ENCODE data around the gene GLDN.

GLDN gene

DNA sequence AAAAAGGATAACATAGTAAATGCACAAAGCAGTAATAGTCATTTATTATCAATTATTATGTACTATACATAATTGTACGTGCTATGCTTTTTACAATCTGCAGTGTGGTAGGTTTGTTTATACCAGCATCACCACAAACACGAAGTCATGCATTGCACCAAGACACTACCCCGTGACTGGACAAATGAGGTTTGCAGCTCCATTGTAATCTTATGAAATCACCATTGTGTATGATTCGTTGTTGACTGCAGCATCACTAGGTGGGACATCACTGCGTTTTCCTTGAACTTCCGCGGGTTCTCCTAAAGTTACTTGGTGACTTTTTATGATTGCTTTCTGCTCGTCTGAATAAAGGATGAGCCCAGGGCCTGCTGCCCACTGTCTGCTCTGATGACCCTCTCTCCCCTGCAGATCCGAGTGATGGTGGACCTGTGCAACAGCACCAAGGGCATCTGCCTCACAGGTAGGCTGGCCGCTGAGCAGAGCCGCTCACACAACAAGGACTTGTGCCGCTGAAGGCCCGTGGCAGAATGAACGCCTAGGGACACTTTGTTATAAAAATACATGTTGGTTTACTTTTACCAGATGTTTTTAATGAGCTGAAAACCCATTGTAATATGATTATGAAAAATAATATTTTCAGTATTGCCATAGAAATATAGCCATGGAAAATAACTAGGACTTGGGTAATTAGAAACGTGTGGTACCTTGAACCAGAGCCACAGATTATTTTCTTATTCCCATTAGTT lies 35.8 kb downstream of the GLDN start:
- no peak for TF ChIP-seq POLR2A (IDR thresholded peaks at IDR 0.05; ENCODE audit: low read length)
- no peak for TF ChIP-seq GATA1 (IDR thresholded peaks at IDR 0.05; ENCODE audit: low read depth, low read length)
- DNase-seq = no peak

DNA sequence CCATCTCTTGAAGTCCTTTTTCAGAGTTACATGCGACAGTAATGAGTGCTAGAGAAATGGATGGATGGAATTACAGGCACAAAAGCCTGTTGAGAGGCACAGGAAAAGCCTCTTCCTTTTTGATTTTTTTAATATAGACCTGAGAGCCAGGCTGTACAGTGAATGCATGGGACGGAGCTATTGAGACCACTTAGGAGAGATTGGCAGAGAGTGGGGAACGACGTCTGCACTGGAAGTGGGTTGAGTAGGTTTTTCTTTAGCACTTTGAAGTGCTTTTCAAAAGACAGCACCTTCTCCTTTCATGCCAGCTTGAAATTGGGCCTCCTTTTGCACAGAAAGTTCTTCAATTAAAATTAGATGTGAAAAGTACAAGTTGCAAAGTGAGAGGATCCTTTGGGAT lies 37.0 kb downstream of the GLDN start:
- TF ChIP-seq GATA1 (IDR thresholded peaks at IDR 0.05; ENCODE audit: low read depth, low read length) (no peak), POLR2A (IDR thresholded peaks at IDR 0.05; ENCODE audit: low read length) (no peak)
- no peak for DNase-seq

DNA sequence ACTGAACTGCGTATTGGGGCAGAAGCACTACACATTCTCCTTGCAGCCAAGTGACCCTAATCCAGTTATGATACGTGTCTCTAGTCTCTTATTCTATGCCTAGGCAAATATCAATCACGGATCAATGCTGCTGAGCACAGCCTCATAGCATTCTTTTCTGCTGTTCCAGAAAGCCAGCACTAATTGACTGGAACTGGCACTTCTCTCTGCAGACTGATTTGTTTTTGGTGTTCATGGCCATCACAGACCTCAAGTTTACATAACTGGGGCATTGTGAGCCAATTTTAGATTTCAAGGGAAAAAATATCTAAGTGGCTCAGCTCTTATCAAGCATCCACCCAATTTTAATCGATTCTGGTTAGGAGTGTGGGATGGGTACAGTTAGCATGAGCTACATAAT lies 37.9 kb downstream of the GLDN start:
- no peak for DNase-seq
- TF ChIP-seq POLR2A (IDR thresholded peaks at IDR 0.05; ENCODE audit: low read length) (no peak), GATA1 (IDR thresholded peaks at IDR 0.05; ENCODE audit: low read depth, low read length) (no peak)

DNA sequence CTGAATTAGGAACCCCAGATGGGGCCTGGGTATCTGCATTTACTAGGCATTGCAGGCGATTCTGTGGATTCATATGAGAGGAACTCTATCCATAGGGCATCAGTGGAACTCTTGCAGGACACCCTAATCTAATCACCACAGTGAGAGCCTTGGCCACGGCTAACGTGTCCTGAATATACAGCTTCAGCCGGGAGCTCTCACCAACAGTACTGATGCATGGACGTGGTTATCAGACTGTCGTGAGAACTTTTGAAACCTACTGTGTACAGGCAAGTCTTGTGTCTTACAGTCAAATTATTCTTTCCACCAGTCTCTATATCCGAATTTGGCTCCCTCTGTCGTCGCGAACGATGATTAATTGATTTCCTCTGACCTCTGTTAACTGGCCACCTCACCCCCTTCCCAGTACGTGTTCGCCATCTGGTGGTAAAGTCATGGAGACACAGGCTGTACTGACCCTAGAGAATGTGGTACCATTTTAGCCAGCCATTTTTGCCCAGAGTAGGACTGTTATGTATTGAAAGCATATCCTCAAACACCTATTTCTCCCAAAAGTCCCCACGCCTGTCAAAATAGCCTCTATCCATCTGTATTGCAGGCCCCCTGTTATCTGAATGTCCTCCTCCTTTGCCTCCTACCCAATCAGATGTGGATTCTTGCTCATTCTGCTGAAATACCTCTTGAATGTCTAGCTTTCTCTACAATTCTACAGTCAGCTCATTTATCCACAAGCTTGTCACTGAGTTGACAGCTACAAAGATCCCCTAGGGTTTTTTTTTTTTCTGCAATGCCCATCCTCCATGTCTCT lies 39.7 kb downstream of the GLDN start:
- peak; percentile 62 to 66 for DNase-seq
- TF ChIP-seq POLR2A (IDR thresholded peaks at IDR 0.05; ENCODE audit: low read length) (no peak), GATA1 (IDR thresholded peaks at IDR 0.05; ENCODE audit: low read depth, low read length) (no peak)

DNA sequence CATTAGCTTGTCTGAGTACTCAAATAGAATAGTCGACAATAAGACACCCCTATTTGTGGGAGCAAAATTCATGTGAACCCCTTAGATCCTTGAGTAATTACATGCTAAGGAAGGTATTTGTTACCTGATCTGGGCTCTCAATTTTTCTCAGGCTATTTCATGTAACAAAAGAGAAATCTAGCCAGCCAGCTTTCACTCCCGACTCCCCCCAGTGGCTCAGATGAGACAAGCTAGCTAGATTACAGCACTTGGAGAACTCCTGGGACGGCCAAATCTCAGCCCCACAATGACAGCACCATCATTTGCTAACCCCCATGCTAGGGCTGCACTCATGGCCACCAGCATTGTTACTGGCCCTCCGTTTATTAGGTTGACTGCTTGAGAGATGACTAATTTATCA lies 41.3 kb downstream of the GLDN start:
- DNase-seq = no peak
- TF ChIP-seq POLR2A (IDR thresholded peaks at IDR 0.05; ENCODE audit: low read length) = no peak
- no peak for TF ChIP-seq GATA1 (IDR thresholded peaks at IDR 0.05; ENCODE audit: low read depth, low read length)

DNA sequence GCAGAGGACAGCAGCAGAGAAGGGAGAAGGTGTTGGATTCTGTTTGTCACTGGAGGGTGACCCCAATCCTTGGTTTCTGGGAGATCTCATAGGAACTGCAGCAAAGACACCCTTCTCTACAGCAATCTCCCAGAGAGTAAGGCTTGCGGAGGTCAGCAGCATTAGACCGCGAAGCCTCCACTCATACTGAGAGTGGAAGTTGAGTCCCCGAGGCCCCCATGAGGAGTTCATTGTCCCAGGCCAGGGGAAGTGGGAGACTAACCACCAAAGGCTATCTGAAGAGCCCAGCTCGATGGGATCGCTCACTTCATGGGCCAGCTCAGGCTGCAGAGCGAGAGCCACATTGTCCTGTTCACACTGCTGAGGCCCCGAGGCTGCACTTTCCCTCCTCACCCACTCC lies 44.6 kb downstream of the GLDN start:
- DNase-seq = no peak
- TF ChIP-seq GATA1 (IDR thresholded peaks at IDR 0.05; ENCODE audit: low read depth, low read length) = no peak
- no peak for TF ChIP-seq POLR2A (IDR thresholded peaks at IDR 0.05; ENCODE audit: low read length)

DNA sequence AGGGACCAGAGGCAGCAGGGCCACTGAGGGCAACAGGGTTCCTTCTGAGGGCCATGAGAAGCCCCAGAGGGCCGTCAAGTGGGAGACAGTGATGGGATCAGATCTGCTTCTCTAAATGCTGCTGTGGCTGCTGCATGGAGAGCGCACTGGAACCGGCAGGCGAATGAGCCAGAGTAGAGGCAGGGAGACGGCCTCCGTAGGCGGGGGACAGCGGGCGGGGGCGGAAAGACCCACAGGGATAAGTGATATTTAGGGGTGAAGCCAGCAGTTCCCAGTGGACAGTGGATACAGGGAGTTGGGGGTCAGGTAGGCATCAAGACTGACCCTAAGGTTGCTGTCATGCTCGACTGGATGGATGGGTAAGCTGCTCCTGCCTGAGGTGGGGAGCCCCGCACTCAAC lies 45.0 kb downstream of the GLDN start:
- no peak for DNase-seq
- TF ChIP-seq POLR2A (IDR thresholded peaks at IDR 0.05; ENCODE audit: low read length) = no peak

DNA sequence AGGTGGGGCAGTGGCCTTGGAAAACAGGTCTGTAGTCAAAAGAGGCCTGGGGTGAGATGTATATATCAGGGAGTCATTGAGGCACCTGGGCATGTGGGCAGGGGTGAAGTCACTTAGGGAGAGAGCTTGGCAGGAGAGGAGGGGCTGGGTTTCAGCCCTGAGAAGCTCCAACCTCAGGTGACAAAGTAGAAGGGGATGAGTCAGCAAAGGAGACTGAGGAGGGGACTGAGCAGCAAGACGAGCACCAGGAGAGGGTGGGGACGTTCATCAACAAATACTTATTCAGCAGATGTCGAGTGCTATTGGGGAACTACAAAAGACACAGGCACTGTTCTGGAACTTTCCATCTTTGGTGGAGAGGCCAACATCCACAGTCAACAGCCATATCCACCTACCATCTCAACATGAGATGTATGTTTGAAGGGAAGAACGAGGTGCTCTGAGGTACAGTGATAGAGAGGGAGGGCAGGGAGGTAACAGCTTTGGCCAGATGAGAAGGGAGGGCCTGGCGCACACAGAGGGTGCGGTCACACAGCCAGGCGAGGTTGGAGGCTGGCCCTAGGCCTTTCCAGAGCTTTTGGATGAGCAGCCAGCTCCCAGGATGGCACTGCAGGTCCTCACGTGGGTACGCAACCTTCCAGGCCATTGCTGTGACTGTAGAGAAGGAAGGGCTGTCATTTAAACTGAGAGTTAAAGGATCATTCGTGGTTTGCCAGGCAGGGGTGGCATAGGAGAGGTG lies 45.7 kb downstream of the GLDN start:
- DNase-seq = no peak
- TF ChIP-seq GATA1 (IDR thresholded peaks at IDR 0.05; ENCODE audit: low read depth, low read length) = no peak
- TF ChIP-seq POLR2A (IDR thresholded peaks at IDR 0.05; ENCODE audit: low read length) = no peak

DNA sequence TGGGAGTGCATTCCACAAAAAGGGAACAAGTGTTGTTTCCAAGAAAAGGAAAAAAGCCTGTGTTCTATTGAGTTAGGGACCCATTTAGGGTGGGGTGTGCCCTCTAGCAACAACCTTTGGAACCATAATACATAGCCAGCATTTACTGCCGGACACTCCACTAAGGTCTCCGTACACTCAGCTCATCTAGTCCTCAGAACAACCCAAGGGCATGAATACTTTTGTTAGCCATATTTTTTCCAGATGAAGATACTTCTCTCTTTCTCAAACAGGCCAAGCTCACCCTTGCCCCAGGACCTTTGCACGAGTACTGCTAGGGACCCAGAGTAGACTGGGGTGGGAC lies 46.2 kb downstream of the GLDN start:
- no peak for DNase-seq
- no peak for TF ChIP-seq GATA1 (IDR thresholded peaks at IDR 0.05; ENCODE audit: low read depth, low read length)

DNA sequence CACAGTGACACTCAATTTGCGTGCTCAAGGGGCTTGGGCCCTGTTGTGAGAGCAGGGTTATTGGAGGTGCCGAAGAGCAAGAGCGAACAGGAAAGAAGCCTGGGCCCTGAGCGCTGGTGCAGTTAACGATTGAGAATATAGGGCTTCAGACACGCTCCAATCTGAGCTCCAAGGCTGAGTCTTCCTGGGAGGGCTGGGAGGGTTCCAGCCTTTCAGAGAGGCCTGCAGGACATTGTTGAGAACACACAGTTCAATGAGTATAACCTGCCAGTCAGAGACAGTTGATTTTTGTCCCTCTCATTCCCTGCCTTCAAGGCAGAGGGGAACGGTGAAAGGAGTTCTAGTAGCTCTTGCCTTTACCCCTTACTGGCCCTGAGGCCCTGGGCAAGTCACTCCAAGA lies 47.3 kb downstream of the GLDN start:
- no peak for TF ChIP-seq GATA1 (IDR thresholded peaks at IDR 0.05; ENCODE audit: low read depth, low read length)
- TF ChIP-seq POLR2A (IDR thresholded peaks at IDR 0.05; ENCODE audit: low read length) = no peak
- no peak for DNase-seq

DNA sequence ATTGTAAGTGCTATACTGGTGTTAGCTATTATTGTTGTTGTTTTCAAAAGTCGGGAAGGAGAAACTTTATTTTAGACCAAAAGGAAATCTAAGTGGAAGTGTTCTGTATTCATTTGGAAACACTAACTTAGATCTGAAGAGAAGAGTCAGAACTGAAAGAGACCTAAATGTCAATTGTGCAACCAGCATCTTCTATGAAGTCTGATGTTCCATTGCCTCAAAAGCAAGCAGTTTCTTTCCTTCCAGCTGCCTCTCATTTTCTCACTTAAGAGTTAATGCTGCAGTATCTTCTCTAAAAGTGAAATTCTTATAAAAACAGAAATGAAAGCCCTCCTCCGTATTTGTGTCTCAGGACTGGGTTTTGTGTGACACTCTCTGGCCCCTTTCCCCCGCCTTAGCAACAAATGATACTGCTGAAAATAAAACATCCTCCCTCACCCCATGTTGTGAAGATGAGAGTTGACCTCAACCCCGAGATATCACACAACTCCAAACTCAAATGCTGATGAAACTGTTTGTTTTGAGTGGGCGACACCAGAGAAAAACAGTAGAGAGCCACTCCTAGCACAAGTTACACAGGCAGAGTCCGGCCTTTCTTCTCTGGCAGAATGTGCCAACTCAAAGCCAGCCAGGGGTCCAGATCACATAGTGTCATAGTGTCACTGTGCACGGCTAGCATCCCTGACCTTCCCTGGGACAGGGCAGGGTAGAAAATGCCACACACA lies 48.9 kb downstream of the GLDN start:
- DNase-seq = no peak
- no peak for TF ChIP-seq GATA1 (IDR thresholded peaks at IDR 0.05; ENCODE audit: low read depth, low read length)

DNA sequence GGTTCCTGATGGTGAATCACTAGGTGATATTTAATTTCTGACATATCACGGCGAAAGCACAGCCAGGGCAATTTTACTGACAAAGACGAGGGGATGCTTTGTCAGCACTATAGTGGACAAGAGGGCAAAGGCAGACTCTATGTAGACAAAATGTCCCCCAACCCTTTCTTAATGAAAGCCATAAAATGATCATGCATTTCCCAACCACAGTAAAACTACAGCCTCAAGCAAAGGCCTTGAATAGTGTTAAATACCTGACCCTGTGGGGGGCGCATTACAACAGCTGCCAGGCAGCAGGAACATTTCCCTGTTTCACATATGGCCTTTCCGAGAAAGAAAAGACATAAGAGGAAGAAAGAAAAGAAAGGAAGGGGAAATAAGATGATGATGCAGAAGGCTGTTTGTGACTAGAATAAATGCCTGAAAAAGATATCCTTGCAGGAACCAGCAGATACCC lies 49.5 kb downstream of the GLDN start:
- TF ChIP-seq GATA1 (IDR thresholded peaks at IDR 0.05; ENCODE audit: low read depth, low read length) (no peak), POLR2A (IDR thresholded peaks at IDR 0.05; ENCODE audit: low read length) (no peak)
- DNase-seq = no peak

DNA sequence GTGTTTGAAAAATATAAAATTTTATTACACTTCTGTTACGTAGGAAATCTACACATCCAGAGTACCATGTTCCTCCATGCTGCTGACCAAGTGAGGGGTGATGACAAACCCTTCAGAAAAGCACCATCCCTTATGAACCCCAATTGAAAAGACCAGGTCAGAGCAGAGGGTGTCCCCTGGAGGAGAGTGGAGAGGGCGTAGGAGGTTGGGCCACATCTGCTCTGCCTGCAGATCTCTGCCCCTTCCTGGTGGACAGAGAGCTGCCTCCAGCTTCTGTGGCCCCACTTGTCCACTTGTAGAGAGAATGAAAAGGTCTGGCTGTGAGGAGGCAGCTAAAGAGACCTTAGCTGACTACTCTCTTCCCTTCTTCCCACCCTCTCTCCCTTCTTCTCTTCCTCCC lies 55.5 kb downstream of the GLDN start:
- TF ChIP-seq POLR2A (IDR thresholded peaks at IDR 0.05; ENCODE audit: low read length) = no peak
- no peak for TF ChIP-seq GATA1 (IDR thresholded peaks at IDR 0.05; ENCODE audit: low read depth, low read length)
- no peak for DNase-seq

DNA sequence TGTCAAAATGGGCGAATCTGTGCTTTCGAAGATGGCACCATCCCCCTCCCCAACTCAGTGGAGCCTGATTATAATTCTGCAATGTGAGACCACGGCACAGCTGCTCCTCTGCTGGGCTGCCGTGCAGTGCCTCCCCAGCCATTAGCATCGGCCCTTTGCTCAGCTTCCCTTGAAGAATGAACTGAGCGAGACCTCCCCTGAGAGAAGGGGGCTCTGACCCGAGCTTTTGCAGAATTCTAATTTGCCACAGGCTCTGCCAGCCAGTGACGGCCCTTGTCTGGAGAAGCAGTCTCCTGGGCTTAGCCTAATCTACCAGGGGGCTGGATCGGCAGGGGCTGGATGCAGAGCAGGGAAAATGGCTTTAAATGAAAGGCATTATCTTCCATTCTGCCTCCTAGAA lies 57.2 kb downstream of the GLDN start:
- DNase-seq = no peak
- no peak for TF ChIP-seq GATA1 (IDR thresholded peaks at IDR 0.05; ENCODE audit: low read depth, low read length)
- TF ChIP-seq POLR2A (IDR thresholded peaks at IDR 0.05; ENCODE audit: low read length) = no peak

Data from erythroblast (primary cell).